NT2/D1 (cell line): ENCODE measurements around the gene PLCL1.

Experiments used
- YY1 ChIP-seq: IDR thresholded peaks from 2 replicates; pipeline ENCODE4 v1.6.1; 2011; ENCODE audit not compliant: insufficient read length, insufficient read depth
- ZNF274 ChIP-seq: IDR thresholded peaks from 2 replicates; pipeline ENCODE4 v1.6.1; 2011; ENCODE audit warnings: mild to moderate bottlenecking, low read depth, low read length

- TF ChIP-seq ZNF274 (no peak), YY1 (no peak)
Measured at GRCh38 chr2:198187841-198188240, 383.4 kb downstream of the PLCL1 start.
